Measurements from ENCODE around the gene VPS16. TPM values are rescaled to one million over a fixed set of nuclear protein-coding genes. Genes with fewer than 3 reads are reported as not detected.
A peak's percentile ranks its signal among the peaks of the same experiment; 100 is the strongest.

VPS16 gene
- total and polyA plus RNA-seq, 2 of the 4 experiments (the other 2 are of a cell fraction): 38.7 to 48.0 TPM

- Histone ChIP-seq H2AK5ac (ENCODE audit: low read depth, low read length) (no peak overlapping the region), H2BK120ac (ENCODE audit: low read depth, low read length) (no peak overlapping the region), H4K8ac (ENCODE audit: low read depth in 2 of 2, low read length in 2 of 2) (no peak overlapping the region), H2AK9ac (replicated peaks; ENCODE audit: low read depth, low read length, poor library complexity) (no peak overlapping the region), H3K27me3 (ENCODE audit: control insufficient read depth, insufficient read depth, low read length) (no peaks in the 10 kb centered on the region; the same call in 1 of the 2 replicates), H3K4me3 (ENCODE audit: insufficient read depth, low read depth, low read length) (no peak overlapping the region), H3K4me1 (ENCODE audit: control insufficient read depth, insufficient read depth, low read length) (peaks cover 22% of the 10 kb centered on the region), H2BK20ac (ENCODE audit: low read depth, low read length) (no peak overlapping the region), H3K4me2 (ENCODE audit: low read depth, low read length) (no peak overlapping the region), H4K20me1 (ENCODE audit: insufficient read depth, low read length) (no peaks in the 10 kb centered on the region), H3K79me1 (ENCODE audit: low read depth in 1 of 2, low read length in 2 of 2) (no peaks in the 10 kb centered on the region), H3K18ac (ENCODE audit: low read depth, low read length) (no peak overlapping the region), H4K5ac (ENCODE audit: low read depth, low read length) (no peak overlapping the region), H3K9ac (ENCODE audit: low read depth, low read length) (no peak overlapping the region), H2AFZ (replicated peaks; ENCODE audit: low read length, poor library complexity) (no peak overlapping the region), H4K91ac (ENCODE audit: insufficient read depth, low read depth, low read length) (no peak overlapping the region), H2BK5ac (ENCODE audit: low read depth, low read length, poor library complexity, severe bottlenecking) (no peak overlapping the region), H3K23ac (ENCODE audit: low read depth, low read length) (no peak overlapping the region), H3K14ac (replicated peaks; ENCODE audit: low read depth, low read length) (no peak overlapping the region), H3K9me1 (ENCODE audit: insufficient read depth, low read length) (peaks cover 12% of the 10 kb centered on the region), H3K36me3 (ENCODE audit: control insufficient read depth, insufficient read depth, low read length) (no peaks in the 10 kb centered on the region), H3K27ac (ENCODE audit: insufficient read depth, low read length) (no peak overlapping the region), H3K9me3 (ENCODE audit: control insufficient read depth, insufficient read depth, low read length) (no peaks in the 10 kb centered on the region), H2BK15ac (ENCODE audit: low read depth, low read length) (no peak overlapping the region), H3K4ac (ENCODE audit: low read depth, low read length) (0 out of 2 replicates have a peak overlapping the region, but pooled peaks have one; percentile 42), H3K56ac (ENCODE audit: extremely low read depth, insufficient read depth, low read length) (no peak overlapping the region)
- DNase-seq (peak; percentile 30), ATAC-seq (ENCODE audit: low read depth) (peak; percentile 6)
- in situ Hi-C loops (cut with MboI; ENCODE audit: low sequenced_read_pairs) (loop anchor here (25.0 kb wide), 1 partner anchor 710 kb away; the partner anchor contains the start of gene STK35), dilution Hi-C loops (cut with HindIII; ENCODE audit: low sequenced_read_pairs, unreplicated experiment) (no loop called here), intact Hi-C loops (cut with micrococcal nuclease) (no loop called here)
- ChIA-PET POLR2A (ENCODE audit: unreplicated experiment) (no interaction called here), CTCF (no interaction called here)
- TF ChIP-seq BHLHE40 (IDR thresholded peaks at IDR 0.05; ENCODE audit: low read depth, low read length) (no peak), CHD1 (IDR thresholded peaks at IDR 0.05; ENCODE audit: low read depth, low read length) (no peak), POLR2A (IDR thresholded peaks at IDR 0.05; ENCODE audit: low read depth, low read length) (no peak), SMC3 (IDR thresholded peaks at IDR 0.05; ENCODE audit: low read depth, low read length) (no peak), RFX5 (IDR thresholded peaks at IDR 0.05; ENCODE audit: low read depth, low read length) (no peak), NFE2L2 (IDR thresholded peaks at IDR 0.05; ENCODE audit: low read depth, low read length) (no peak), MAFK (IDR thresholded peaks at IDR 0.05; ENCODE audit: low read depth, low read length) (no peak), MAZ (IDR thresholded peaks at IDR 0.05; ENCODE audit: borderline replicate concordance, low read depth, low read length) (no peak), ELK1 (IDR thresholded peaks at IDR 0.05; ENCODE audit: borderline replicate concordance, low read depth, low read length) (no peak), USF2 (IDR thresholded peaks at IDR 0.05; ENCODE audit: low read depth, low read length) (no peak), RAD21 (IDR thresholded peaks at IDR 0.05; ENCODE audit: low read length) (no peak), CEBPB (IDR thresholded peaks at IDR 0.05; ENCODE audit: low read depth, low read length) (no peak)
- BruUV-seq (replicated peaks): no TSS peak
- no CpG with 5 or more reads among the region's 5 CpGs for WGBS, 2 experiments (ENCODE audit: extremely low coverage in 2 of 2, insufficient read length in 1 of 2)
Observed at GRCh38 chr20:2822073-2822472, 18.5 kb upstream of the VPS16 start.
